Measurements from ENCODE around the gene UBXN6. TPM values are rescaled to one million over a fixed set of nuclear protein-coding genes. Genes with fewer than 3 reads are reported as not detected.

The UBXN6 gene
- total RNA-seq, 1 experiment from 2014 or later, result 34.1 TPM

GRCh38 chr19:4449639-4450028 lies 8.0 kb downstream of the UBXN6 start:
- no CpG with 5 or more reads among the region's 9 CpGs for WGBS (ENCODE audit: extremely low coverage, insufficient read length, low lambda C conversion rate)
- H2BK120ac ChIP-seq (ENCODE audit: low read depth, low read length, poor library complexity, severe bottlenecking), result no peak overlapping the region
- Mint-ChIP-seq H3K27ac (no peak overlapping the region; a peak in 1 of 7 replicates), H3K9me3 (no peaks in the 10 kb centered on the region), H3K27me3 (ENCODE audit: low read depth) (no peaks in the 10 kb centered on the region; the same call in 1 of the 2 replicates), H3K4me3 (no peak overlapping the region; a peak in 1 of 5 replicates), H3K36me3 (ENCODE audit: insufficient read depth in 1 of 3, low read depth in 3 of 3) (peaks cover 15 to 54% (median 33%) of the 10 kb centered on the region in 3 experiments; a peak in 6 of 7 replicates), H3K4me1 (no peaks in the 10 kb centered on the region; a peak in 1 of 4 replicates)
- H4K5ac ChIP-seq (ENCODE audit: insufficient read length, low read depth, low read length), result no peak overlapping the region
- H2BK12ac ChIP-seq (ENCODE audit: insufficient read length, low read depth, low read length), result no peak overlapping the region
- H2BK15ac ChIP-seq (ENCODE audit: low read depth, low read length), result no peak overlapping the region
- H3K23me2 ChIP-seq (ENCODE audit: insufficient read length, low read depth, low read length, poor library complexity, severe bottlenecking), result no peaks in the 10 kb centered on the region
- no peak overlapping the region for H4K91ac ChIP-seq (ENCODE audit: insufficient read length, low read depth, low read length)
- H3K79me1 ChIP-seq (ENCODE audit: insufficient read depth, low read depth, low read length, poor library complexity, severe bottlenecking), result no peaks in the 10 kb centered on the region
- no peak overlapping the region for H3K4me2 ChIP-seq (ENCODE audit: insufficient read depth, insufficient read length, low read length)
- no peak overlapping the region for H4K8ac ChIP-seq (replicated peaks; ENCODE audit: insufficient read length, low read depth, low read length)
- DNase-seq, result no peak
- H4K20me1 ChIP-seq (ENCODE audit: control insufficient read depth, insufficient read depth, insufficient read length), result peaks cover 2% of the 10 kb centered on the region
- H2BK5ac ChIP-seq (ENCODE audit: insufficient read length, low read length), result no peak overlapping the region
- no peaks in the 10 kb centered on the region for H3K27me3 ChIP-seq (ENCODE audit: insufficient read depth, low read length)
- no peak overlapping the region for H3K9ac ChIP-seq (ENCODE audit: extremely low read depth, insufficient read length, low read length)
- H3K4me1 ChIP-seq (ENCODE audit: insufficient read depth, low read length), result no peaks in the 10 kb centered on the region
- no peaks in the 10 kb centered on the region for H3K79me2 ChIP-seq (ENCODE audit: insufficient read depth, low read length)
- H3K9me3 ChIP-seq (ENCODE audit: control insufficient read depth, low read depth, low read length), result no peaks in the 10 kb centered on the region
- no peak overlapping the region for H3K4ac ChIP-seq (ENCODE audit: low read depth, low read length)
- H2AFZ ChIP-seq (ENCODE audit: low read length), result no peak overlapping the region
- H3K27ac ChIP-seq (ENCODE audit: insufficient read length, low read depth, low read length), result no peak overlapping the region
- no peak overlapping the region for H3K14ac ChIP-seq (ENCODE audit: insufficient read depth, low read length)
- no peak overlapping the region for H3K23ac ChIP-seq (ENCODE audit: insufficient read length, low read depth, low read length)
- no peak overlapping the region for H3K56ac ChIP-seq (ENCODE audit: insufficient read length, low read depth, low read length)
- no peak for TF ChIP-seq CTCF (conservative IDR thresholded peaks at IDR 0.05)
- H3T11ph ChIP-seq (ENCODE audit: low read length), result no peak overlapping the region
- H2AK5ac ChIP-seq (ENCODE audit: insufficient read length, low read length), result no peak overlapping the region
- H2BK20ac ChIP-seq (ENCODE audit: low read depth, low read length, poor library complexity, severe bottlenecking), result no peak overlapping the region
- no peak overlapping the region for H3K18ac ChIP-seq (ENCODE audit: insufficient read length, low read depth, low read length)

All from H9 (cell line).